Astrocyte of the spinal cord (primary cell): ENCODE data around the gene EPG5.

Experiments
- DNase-seq: peaks from one replicate; pipeline ENCODE4 v3.0.0; 2011; ENCODE audit warnings: low read depth, low spot score
- H3K4me3 ChIP-seq: 2 replicates; pipeline ENCODE4 v1.5.1; 2011; ENCODE audit warnings: low read depth, mild to moderate bottlenecking, low read length, moderate library complexity
- in situ Hi-C: cut with HindIII; loops from 2 replicates; pipeline ENCODE4 v1.10.0; 2017; ENCODE audit warnings: low sequenced_read_pairs
- TF ChIP-seq, protein P1 (sequence below): IDR thresholded peaks from 2 replicates; pipeline ENCODE4 v1.5.1; 2012; ENCODE audit warnings: low read depth, mild to moderate bottlenecking, low read length, inconsistent platforms

The EPG5 gene

DNA sequence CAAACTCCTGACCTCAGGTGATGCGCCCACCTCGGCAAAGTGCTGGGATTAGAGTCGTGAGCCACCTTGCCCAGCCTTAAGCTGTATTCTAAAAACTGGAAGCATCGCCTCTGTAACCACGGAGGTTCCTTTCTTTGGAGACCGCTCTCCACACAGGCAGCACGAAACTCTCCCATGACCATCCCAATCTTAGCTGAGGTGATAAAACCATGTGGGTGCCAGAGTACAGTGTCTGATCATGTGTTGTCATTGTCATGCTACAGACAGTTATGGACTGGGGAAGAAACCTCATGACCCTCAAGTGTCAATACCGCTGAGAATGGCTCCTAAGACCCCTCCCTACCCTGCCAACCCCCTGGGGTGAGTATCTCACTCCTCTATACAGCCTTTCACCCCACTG, 41.4 kb upstream of the EPG5 start:
- no peak overlapping the region for H3K4me3 ChIP-seq
- in situ Hi-C loops: no loop called here
- no peak for DNase-seq
- TF ChIP-seq, protein P1, sequence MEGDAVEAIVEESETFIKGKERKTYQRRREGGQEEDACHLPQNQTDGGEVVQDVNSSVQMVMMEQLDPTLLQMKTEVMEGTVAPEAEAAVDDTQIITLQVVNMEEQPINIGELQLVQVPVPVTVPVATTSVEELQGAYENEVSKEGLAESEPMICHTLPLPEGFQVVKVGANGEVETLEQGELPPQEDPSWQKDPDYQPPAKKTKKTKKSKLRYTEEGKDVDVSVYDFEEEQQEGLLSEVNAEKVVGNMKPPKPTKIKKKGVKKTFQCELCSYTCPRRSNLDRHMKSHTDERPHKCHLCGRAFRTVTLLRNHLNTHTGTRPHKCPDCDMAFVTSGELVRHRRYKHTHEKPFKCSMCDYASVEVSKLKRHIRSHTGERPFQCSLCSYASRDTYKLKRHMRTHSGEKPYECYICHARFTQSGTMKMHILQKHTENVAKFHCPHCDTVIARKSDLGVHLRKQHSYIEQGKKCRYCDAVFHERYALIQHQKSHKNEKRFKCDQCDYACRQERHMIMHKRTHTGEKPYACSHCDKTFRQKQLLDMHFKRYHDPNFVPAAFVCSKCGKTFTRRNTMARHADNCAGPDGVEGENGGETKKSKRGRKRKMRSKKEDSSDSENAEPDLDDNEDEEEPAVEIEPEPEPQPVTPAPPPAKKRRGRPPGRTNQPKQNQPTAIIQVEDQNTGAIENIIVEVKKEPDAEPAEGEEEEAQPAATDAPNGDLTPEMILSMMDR: no peak

DNA sequence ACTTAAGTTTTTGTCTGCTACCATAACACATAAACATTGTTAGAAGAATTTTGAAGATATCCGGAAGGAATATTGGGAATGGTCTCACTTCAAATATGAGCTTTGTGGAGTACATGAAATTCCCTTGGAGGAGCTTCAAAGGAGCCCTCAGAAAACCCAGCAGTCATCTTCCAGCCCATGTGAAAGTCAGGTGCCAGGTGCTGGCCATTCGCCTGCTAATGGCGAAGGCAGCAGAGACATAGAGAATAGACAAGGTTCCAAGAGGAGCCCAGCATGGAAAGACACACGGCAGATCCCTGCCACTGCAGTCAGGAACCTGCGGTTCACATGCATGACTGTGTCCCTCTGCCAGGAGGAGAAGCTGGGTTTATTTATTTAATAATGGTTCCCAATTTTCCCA, 40.0 kb upstream of the EPG5 start:
- TF ChIP-seq, protein P1: no peak
- no peak for DNase-seq
- in situ Hi-C loops: no loop called here
- no peak overlapping the region for H3K4me3 ChIP-seq

DNA sequence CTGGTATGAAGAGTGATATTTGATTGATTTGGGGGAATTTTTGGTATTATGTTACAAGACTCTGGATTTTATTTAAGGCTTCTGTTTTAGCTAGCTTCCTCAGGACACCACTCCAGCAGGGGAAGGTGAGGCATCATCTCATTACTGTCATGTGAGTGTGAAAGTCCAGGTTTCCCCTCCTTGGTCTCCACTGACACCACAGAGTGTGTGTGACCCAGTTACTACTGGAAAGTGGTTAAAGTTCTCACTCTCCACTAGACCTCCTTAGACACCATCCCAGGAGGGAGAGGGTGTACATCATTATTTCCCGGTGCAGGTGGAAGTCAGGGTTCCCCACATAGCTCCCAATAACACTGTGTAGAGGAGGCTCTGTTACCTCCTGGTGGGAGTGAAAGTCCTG, 35.8 kb upstream of the EPG5 start:
- no peak overlapping the region for H3K4me3 ChIP-seq
- in situ Hi-C loops: no loop called here
- TF ChIP-seq, protein P1: no peak
- no peak for DNase-seq

DNA sequence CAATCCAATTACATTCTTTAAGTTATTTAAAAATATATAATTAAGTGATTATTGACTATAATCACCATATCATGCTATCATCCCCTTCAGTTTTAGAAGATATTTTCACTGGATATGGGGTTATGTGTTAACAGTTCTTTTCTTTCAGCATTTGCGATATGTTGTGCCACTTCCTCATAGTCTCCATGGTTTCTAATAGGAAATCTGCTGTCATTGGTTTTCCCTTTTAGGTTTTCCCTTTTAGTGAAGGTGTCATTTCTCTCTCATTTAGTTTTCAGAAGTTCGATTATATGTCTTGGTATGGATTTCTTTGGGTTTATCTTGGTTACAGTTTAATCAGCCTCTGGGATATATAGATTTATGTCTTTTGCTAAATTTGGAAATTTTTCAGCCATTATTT, 34.8 kb upstream of the EPG5 start:
- H3K4me3 ChIP-seq: no peak overlapping the region
- TF ChIP-seq, protein P1: no peak
- DNase-seq: no peak
- in situ Hi-C loops: no loop called here

DNA sequence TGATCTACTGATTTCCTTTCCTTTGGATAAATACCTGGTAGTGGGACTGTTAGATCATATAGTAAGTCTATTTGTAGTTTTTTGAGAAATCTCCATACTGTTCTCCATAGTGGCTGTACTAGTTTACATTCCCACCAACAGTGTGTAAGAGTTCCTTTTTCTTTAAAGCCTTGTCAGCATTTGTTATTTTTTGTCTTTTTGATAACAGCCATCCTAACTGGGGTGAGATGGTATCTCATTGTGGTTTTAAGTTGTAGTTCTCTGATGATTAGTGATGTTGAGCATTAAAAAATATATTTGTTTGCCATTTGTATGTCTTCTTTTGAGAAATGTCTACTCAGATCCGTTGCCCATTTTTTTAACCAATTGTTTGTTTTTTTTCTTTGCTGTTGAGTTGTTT, 33.9 kb upstream of the EPG5 start:
- in situ Hi-C loops: no loop called here
- no peak for DNase-seq
- H3K4me3 ChIP-seq: no peak overlapping the region
- TF ChIP-seq, protein P1: no peak

DNA sequence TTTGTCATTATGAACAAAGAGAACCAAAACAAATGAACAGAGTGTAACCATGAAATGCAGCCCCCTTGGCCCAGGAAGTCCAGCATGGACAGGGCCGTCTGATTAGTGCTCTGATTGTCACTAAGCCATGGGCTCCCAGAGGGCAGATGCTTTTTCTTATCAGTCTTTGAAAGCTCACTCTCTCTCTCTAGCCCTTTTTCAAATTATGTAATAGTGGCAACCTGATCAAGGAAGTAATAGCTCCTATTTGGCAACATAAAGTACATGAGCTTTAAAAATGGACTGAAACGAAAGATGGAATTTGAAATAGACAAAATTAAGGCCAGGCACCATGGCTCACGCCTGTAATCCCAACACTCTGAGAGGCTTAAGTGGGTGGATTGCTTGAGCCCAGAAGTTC, 32.4 kb upstream of the EPG5 start:
- TF ChIP-seq, protein P1: no peak
- no peak overlapping the region for H3K4me3 ChIP-seq
- in situ Hi-C loops: no loop called here
- DNase-seq: no peak

DNA sequence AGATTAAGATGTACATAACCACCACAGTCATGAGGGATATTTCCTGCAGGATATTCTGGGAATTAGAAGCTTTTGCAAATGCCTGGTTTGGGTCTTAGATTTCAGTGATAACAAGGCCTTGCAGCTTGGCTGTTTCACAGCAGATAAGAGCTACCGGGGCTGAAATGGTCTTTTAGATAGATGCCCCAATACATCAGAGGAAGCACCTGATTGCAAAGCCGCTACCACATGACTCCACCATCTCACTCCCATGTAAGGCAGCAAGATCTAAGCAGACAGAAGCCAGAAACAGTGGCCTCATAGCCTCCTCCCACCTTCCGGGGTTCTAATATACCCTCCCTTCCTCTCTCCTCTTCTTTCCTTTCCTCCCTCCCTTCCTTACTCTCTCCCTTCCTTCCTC, 31.1 kb upstream of the EPG5 start:
- TF ChIP-seq, protein P1: no peak
- no peak for DNase-seq
- no peak overlapping the region for H3K4me3 ChIP-seq
- in situ Hi-C loops: no loop called here
